Mesendoderm (in vitro differentiated cells): Measurements from ENCODE around the gene CCNB1. TPM values are rescaled to one million over a fixed set of nuclear protein-coding genes. Genes with fewer than 3 reads are reported as not detected.

Experiments used
- DNase-seq: peaks from one replicate; pipeline ENCODE4 v3.0.0; 2013
- H2AK5ac ChIP-seq: 2 replicates; pipeline ENCODE4 v1.6.1; 2013; ENCODE audit warnings: low read length, inconsistent platforms
- H2BK120ac ChIP-seq: 2 replicates; pipeline ENCODE4 v1.6.1; 2013; ENCODE audit warnings: low read depth, mild to moderate bottlenecking, low read length, moderate library complexity, mixed read lengths
- H2BK15ac ChIP-seq: replicated peaks from 2 replicates; pipeline ENCODE4 v1.6.1; 2013; ENCODE audit warnings: low read depth, mild to moderate bottlenecking, moderate library complexity
- H2BK5ac ChIP-seq: 2 replicates; pipeline ENCODE4 v1.6.1; 2013; ENCODE audit warnings: low read length, inconsistent platforms
- H3K18ac ChIP-seq: 2 replicates; pipeline ENCODE4 v1.6.1; 2013; ENCODE audit warnings: mild to moderate bottlenecking, low read length, mixed read lengths
- H3K23ac ChIP-seq: one replicate; pipeline ENCODE4 v1.6.1; 2013; ENCODE audit warnings: low read length
- H3K27ac ChIP-seq: 2 replicates; pipeline ENCODE4 v1.5.1; 2013; ENCODE audit warnings: low read depth, mild to moderate bottlenecking, inconsistent platforms, low read length, moderate library complexity
- H3K27me3 ChIP-seq: 2 replicates; pipeline ENCODE4 v1.6.1; 2013; ENCODE audit warnings: low read length, control low read depth, mild to moderate bottlenecking, inconsistent platforms; ENCODE audit not compliant: insufficient read depth, poor library complexity
- H3K36me3 ChIP-seq: 2 replicates; pipeline ENCODE4 v1.6.1; 2013; ENCODE audit warnings: low read length, inconsistent platforms; ENCODE audit not compliant: control insufficient read depth, insufficient read depth
- H3K4ac ChIP-seq: one replicate; pipeline ENCODE4 v1.6.1; 2013; ENCODE audit warnings: low read depth, mild to moderate bottlenecking, low read length, moderate library complexity
- H3K4me1 ChIP-seq: 2 replicates; pipeline ENCODE4 v1.6.1; 2013; ENCODE audit warnings: low read depth, low read length, inconsistent platforms; ENCODE audit not compliant: control insufficient read depth
- H3K4me2 ChIP-seq: 2 replicates; pipeline ENCODE4 v1.6.1; 2013; ENCODE audit warnings: low read length
- H3K4me3 ChIP-seq: 2 replicates; pipeline ENCODE4 v1.5.1; 2013; ENCODE audit warnings: mild to moderate bottlenecking, low read length
- H3K56ac ChIP-seq: one replicate; pipeline ENCODE4 v1.6.1; 2013; ENCODE audit warnings: low read length
- H3K79me1 ChIP-seq: 2 replicates; pipeline ENCODE4 v1.6.1; 2013; ENCODE audit warnings: low read length, inconsistent platforms
- H3K79me2 ChIP-seq: 2 replicates; pipeline ENCODE4 v1.6.1; 2013; ENCODE audit warnings: mild to moderate bottlenecking, low read length; ENCODE audit not compliant: control insufficient read depth, insufficient read depth
- H3K9ac ChIP-seq: 2 replicates; pipeline ENCODE4 v1.6.1; 2013; ENCODE audit warnings: low read length, inconsistent platforms
- H4K5ac ChIP-seq: one replicate; pipeline ENCODE4 v1.6.1; 2013; ENCODE audit warnings: low read length
- H4K8ac ChIP-seq: one replicate; pipeline ENCODE4 v1.6.1; 2013; ENCODE audit warnings: low read depth, mild to moderate bottlenecking, control low read depth, low read length, moderate library complexity
- WGBS: extraction: QIAGEN DNeasy Blood & Tissue Kit; methylation state at CpG from one replicate; pipeline ENCODE4 v1.1.7; 2013; ENCODE audit warnings: low lambda C conversion rate, missing lambda C conversion rate; ENCODE audit not compliant: insufficient coverage; ENCODE audit errors: extremely low coverage; 5-methylcytosine and 5-hydroxymethylcytosine counted together
- polyA plus RNA-seq, 2 experiments: library from polyadenylated mRNA; stranded (reverse); fragments of 200-250 nt; gene quantifications; one replicate each; pipeline ENCODE4 v1.2.3, GENCODE V29; 2013

Gene CCNB1
- polyA plus RNA-seq (2013, experiment 1 of 2): 211 TPM
- 206 TPM for polyA plus RNA-seq (2013, experiment 2 of 2)

GRCh38 chr5:69166686-69167492 lies at the start of gene CCNB1:
CCNB1 (plus strand) TSS chr5:69167150; CDS start chr5:69167263, 113 bp downstream.
- H2BK5ac ChIP-seq: peak within 1 kb of the TSS; percentile 92
- H4K8ac ChIP-seq: no peak within 1 kb of the TSS
- H3K4me3 ChIP-seq: peak within 1 kb of the TSS; percentile 96
- no peaks in the 10 kb centered on the region for H3K27me3 ChIP-seq
- peak within 1 kb of the TSS; percentile 98 for H3K9ac ChIP-seq
- H3K4me1 ChIP-seq: peaks cover 3% of the 10 kb centered on the region
- peak within 1 kb of the TSS; percentile 83 for H3K23ac ChIP-seq
- H3K27ac ChIP-seq: peak within 1 kb of the TSS; percentile 86
- peak; percentile 99 for DNase-seq
- H3K79me2 ChIP-seq: peaks cover 22% of the 10 kb centered on the region
- H3K4ac ChIP-seq: peak within 1 kb of the TSS; percentile 76
- no peak within 1 kb of the TSS for H2BK120ac ChIP-seq
- peak within 1 kb of the TSS; percentile 1 for H4K5ac ChIP-seq
- peaks cover 12% of the 10 kb centered on the region for H3K79me1 ChIP-seq
- whole genome bisulfite sequencing: no CpG with 5 or more reads among the region's 50 CpGs
- H3K56ac ChIP-seq: peak within 1 kb of the TSS; percentile 100
- H3K18ac ChIP-seq: peak within 1 kb of the TSS; percentile 60
- peak within 1 kb of the TSS; percentile 97 for H3K4me2 ChIP-seq
- no peak within 1 kb of the TSS for H2BK15ac ChIP-seq
- peak within 1 kb of the TSS; percentile 6 for H2AK5ac ChIP-seq
- peaks cover 7% of the 10 kb centered on the region for H3K36me3 ChIP-seq

DNA sequence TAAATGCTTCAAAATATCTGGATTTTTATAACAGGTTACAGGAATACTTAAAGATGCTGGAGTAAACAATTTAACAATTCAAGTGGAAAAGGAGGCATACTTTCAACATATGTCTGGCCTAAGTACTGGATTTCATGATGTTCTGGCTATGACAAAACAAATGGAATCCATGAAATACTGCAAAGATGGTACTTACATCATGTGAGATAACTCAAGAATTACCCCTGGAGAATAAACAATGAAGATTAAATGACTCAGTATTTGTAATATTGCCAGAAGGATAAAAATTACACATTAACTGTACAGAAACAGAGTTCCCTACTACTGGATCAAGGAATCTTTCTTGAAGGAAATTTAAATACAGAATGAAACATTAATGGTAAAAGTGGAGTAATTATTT lies 37.5 kb upstream of the CCNB1 start:
- Histone ChIP-seq H3K9ac (no peak overlapping the region), H3K18ac (no peak overlapping the region), H3K79me1 (no peaks in the 10 kb centered on the region), H4K5ac (no peak overlapping the region), H2BK120ac (no peak overlapping the region), H3K27me3 (no peaks in the 10 kb centered on the region), H3K79me2 (no peaks in the 10 kb centered on the region), H4K8ac (no peak overlapping the region), H3K4ac (no peak overlapping the region), H3K4me2 (no peak overlapping the region), H3K4me1 (no peaks in the 10 kb centered on the region), H3K36me3 (no peaks in the 10 kb centered on the region), H2BK15ac (no peak overlapping the region), H2BK5ac (no peak overlapping the region), H3K23ac (no peak overlapping the region), H3K56ac (no peak overlapping the region), H3K27ac (no peak overlapping the region), H2AK5ac (no peak overlapping the region), H3K4me3 (no peak overlapping the region)
- no peak for DNase-seq

DNA sequence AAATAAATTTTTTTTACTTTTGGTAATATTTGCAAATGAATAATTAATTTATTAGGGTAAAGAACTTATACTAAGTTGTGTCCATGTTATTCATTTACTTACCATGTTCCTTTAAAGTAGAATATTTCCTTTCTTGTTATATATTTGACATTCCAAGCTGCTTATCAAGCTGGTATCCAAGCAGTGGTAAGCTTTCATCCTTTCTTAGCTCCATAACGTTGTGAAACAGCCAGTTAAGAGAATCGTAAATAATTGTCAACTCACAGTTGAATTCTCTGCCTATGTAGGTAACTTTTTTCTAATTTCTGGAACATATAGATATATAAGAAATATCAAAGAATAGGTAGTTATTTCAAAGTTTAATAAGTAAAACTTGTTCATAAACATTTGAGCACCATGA lies 36.7 kb upstream of the CCNB1 start:
- Histone ChIP-seq H2BK15ac (no peak overlapping the region), H3K79me1 (no peaks in the 10 kb centered on the region), H3K4me3 (no peak overlapping the region), H2BK5ac (no peak overlapping the region), H3K9ac (no peak overlapping the region), H3K27me3 (no peaks in the 10 kb centered on the region), H3K4ac (no peak overlapping the region), H3K23ac (no peak overlapping the region), H3K79me2 (no peaks in the 10 kb centered on the region), H3K4me2 (no peak overlapping the region), H3K36me3 (no peaks in the 10 kb centered on the region), H2BK120ac (no peak overlapping the region), H3K56ac (no peak overlapping the region), H2AK5ac (no peak overlapping the region), H3K27ac (no peak overlapping the region), H3K4me1 (no peaks in the 10 kb centered on the region), H3K18ac (no peak overlapping the region), H4K5ac (no peak overlapping the region), H4K8ac (no peak overlapping the region)
- DNase-seq: no peak
- WGBS: no CpG with 5 or more reads among the region's 2 CpGs

DNA sequence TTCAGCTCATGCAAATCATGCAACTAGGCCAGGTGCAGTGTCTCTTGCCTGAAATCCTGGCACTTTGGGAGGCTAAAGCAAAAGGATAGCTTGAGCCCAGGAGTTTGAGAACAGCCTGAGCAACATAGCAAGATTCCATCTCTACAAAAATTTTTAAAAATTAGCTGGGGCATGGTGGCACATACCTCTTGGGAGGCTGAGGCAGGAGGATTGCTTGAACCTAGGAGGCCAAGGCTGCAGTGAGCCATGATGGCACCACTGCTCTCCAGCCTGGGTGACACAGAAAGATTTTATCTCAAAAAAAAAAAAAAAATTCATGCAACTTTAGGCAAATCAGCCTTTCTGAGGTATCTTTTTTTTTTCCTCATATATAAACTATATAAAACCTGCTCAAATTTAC lies 35.6 kb upstream of the CCNB1 start:
- Histone ChIP-seq H3K56ac (no peak overlapping the region), H3K4me1 (no peaks in the 10 kb centered on the region), H2AK5ac (no peak overlapping the region), H2BK15ac (no peak overlapping the region), H2BK5ac (no peak overlapping the region), H3K9ac (no peak overlapping the region), H3K4ac (no peak overlapping the region), H3K4me2 (no peak overlapping the region), H3K36me3 (no peaks in the 10 kb centered on the region), H2BK120ac (no peak overlapping the region), H3K4me3 (no peak overlapping the region), H4K8ac (no peak overlapping the region), H3K27me3 (no peaks in the 10 kb centered on the region), H3K23ac (no peak overlapping the region), H4K5ac (no peak overlapping the region), H3K79me2 (no peaks in the 10 kb centered on the region), H3K27ac (no peak overlapping the region), H3K18ac (no peak overlapping the region), H3K79me1 (no peaks in the 10 kb centered on the region)
- no peak for DNase-seq

DNA sequence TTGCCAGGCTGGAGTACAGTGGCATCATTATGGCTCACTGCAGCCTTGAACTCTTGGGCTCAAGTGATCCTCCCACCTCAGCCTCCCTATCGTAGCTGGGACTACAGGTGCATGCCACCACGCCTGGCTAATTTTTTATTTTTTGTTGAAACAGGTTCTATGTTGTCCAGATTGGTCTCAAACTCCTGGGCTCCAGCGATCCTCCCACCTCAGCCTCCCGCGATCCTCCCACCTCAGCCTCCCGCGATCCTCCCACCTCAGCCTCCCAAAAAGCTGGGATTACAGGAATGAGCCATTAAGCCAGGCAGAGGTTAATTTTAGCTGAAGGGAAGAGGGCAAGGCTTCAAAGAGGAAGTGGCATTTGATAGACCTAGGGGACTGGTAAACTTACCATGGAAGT lies 32.8 kb upstream of the CCNB1 start:
- no peak overlapping the region for H3K9ac ChIP-seq
- no peaks in the 10 kb centered on the region for H3K79me1 ChIP-seq
- H4K5ac ChIP-seq: no peak overlapping the region
- H3K56ac ChIP-seq: no peak overlapping the region
- DNase-seq: no peak
- H3K79me2 ChIP-seq: no peaks in the 10 kb centered on the region
- no CpG with 5 or more reads among the region's 7 CpGs for WGBS
- H2BK15ac ChIP-seq: no peak overlapping the region
- no peak overlapping the region for H2BK120ac ChIP-seq
- no peak overlapping the region for H3K4me3 ChIP-seq
- H3K27me3 ChIP-seq: no peaks in the 10 kb centered on the region
- no peak overlapping the region for H3K23ac ChIP-seq
- no peak overlapping the region for H3K27ac ChIP-seq
- H3K18ac ChIP-seq: no peak overlapping the region
- H4K8ac ChIP-seq: no peak overlapping the region
- H2AK5ac ChIP-seq: no peak overlapping the region
- H3K4ac ChIP-seq: no peak overlapping the region
- no peak overlapping the region for H3K4me2 ChIP-seq
- H3K36me3 ChIP-seq: no peaks in the 10 kb centered on the region
- H2BK5ac ChIP-seq: no peak overlapping the region
- no peaks in the 10 kb centered on the region for H3K4me1 ChIP-seq

- Histone ChIP-seq H2BK5ac (no peak overlapping the region), H3K4me1 (no peaks in the 10 kb centered on the region), H3K9ac (no peak overlapping the region), H2AK5ac (no peak overlapping the region), H3K27me3 (no peaks in the 10 kb centered on the region), H3K36me3 (no peaks in the 10 kb centered on the region), H4K8ac (no peak overlapping the region), H3K27ac (no peak overlapping the region), H2BK15ac (no peak overlapping the region), H4K5ac (no peak overlapping the region), H3K79me1 (no peaks in the 10 kb centered on the region), H2BK120ac (no peak overlapping the region), H3K23ac (no peak overlapping the region), H3K79me2 (no peaks in the 10 kb centered on the region), H3K4me3 (no peak overlapping the region), H3K4ac (no peak overlapping the region), H3K18ac (no peak overlapping the region), H3K4me2 (no peak overlapping the region), H3K56ac (no peak overlapping the region)
- DNase-seq: no peak
- no CpG with 5 or more reads among the region's 3 CpGs for WGBS
These were observed 30.7 kb upstream of the CCNB1 start for GRCh38 chr5:69136293-69136692.
